CD4-positive, alpha-beta T cell (primary cell): Measurements from ENCODE around the gene VTCN1. TPM values are rescaled to one million over a fixed set of nuclear protein-coding genes. Genes with fewer than 3 reads are reported as not detected.

Experiments used
- ATAC-seq: fragments of 200-7000 bp; cut with Tn5 transposase; one replicate; pipeline ENCODE4 v1.10.0; 2022; ENCODE audit warnings: mild to moderate bottlenecking; ENCODE audit not compliant: poor library complexity
- CTCF ChIA-PET: fragments of 350-600 bp; sonication (Branson Sonifier 250); formaldehyde crosslinking; loops from one replicate; lab custom pipeline; 2021; ENCODE audit warnings: antibody characterized with exemption, inconsistent platforms; lab: Charles Lee
- POLR2A ChIA-PET: fragments of 350-600 bp; sonication (Branson Sonifier 250); formaldehyde crosslinking; loops from one replicate; lab custom pipeline; 2021; ENCODE audit warnings: antibody characterized with exemption, inconsistent platforms; lab: Charles Lee
- DNase-seq, 14 experiments: peaks; one replicate each; pipeline ENCODE4 v3.0.0-alpha.2; 2013 to 2020; ENCODE audit warnings: mixed read lengths in 2 of 14
- H3K27ac ChIP-seq, 2 donors: one replicate each; pipeline versions ENCODE4 v1.5.1 to v1.7.0; 2013; ENCODE audit warnings: low read length in 2 of 2, low read depth in 1 of 2, mild to moderate bottlenecking in 1 of 2
- H3K27me3 ChIP-seq, 2 experiments: 1 replicate in 1 of 2; 2 replicates in 1 of 2; pipeline versions ENCODE4 v1.6.1 to v1.7.0; 2013; ENCODE audit warnings: low read length in 2 of 2, control low read depth in 1 of 2, mild to moderate bottlenecking in 1 of 2, moderate library complexity in 1 of 2; ENCODE audit not compliant: insufficient read depth in 2 of 2, control insufficient read depth in 1 of 2
- H3K36me3 ChIP-seq: one replicate; pipeline ENCODE4 v1.6.1; 2013; ENCODE audit warnings: low read length, control low read depth; ENCODE audit not compliant: insufficient read depth
- H3K4me1 ChIP-seq: one replicate; pipeline ENCODE4 v1.6.1; 2013; ENCODE audit warnings: low read length, control low read depth; ENCODE audit not compliant: insufficient read depth
- H3K4me3 ChIP-seq: one replicate; pipeline ENCODE4 v1.5.1; 2013; ENCODE audit warnings: mild to moderate bottlenecking, low read length, moderate library complexity
- H3K9me3 ChIP-seq, 2 experiments: 1 replicate in 1 of 2; 2 replicates in 1 of 2; pipeline versions ENCODE4 v1.6.1 to v1.7.0; 2013; ENCODE audit warnings: low read length in 2 of 2, mild to moderate bottlenecking in 2 of 2, control low read depth in 1 of 2, moderate library complexity in 1 of 2; ENCODE audit not compliant: control insufficient read depth in 1 of 2, insufficient read depth in 1 of 2
- H3K27ac Mint-ChIP-seq: one replicate; pipeline ENCODE4 v1.8.0; 2020; ENCODE audit warnings: mixed read lengths
- H3K27me3 Mint-ChIP-seq: one replicate; pipeline ENCODE4 v1.8.0; 2021; ENCODE audit warnings: mixed read lengths
- H3K36me3 Mint-ChIP-seq: one replicate; pipeline ENCODE4 v1.8.0; 2021; ENCODE audit warnings: low read depth, mixed read lengths
- H3K4me1 Mint-ChIP-seq: one replicate; pipeline ENCODE4 v1.8.0; 2021; ENCODE audit warnings: low read depth, mixed read lengths
- H3K4me3 Mint-ChIP-seq: one replicate; pipeline ENCODE4 v1.8.0; 2020; ENCODE audit warnings: mild to moderate bottlenecking, mixed read lengths
- H3K9me3 Mint-ChIP-seq: one replicate; pipeline ENCODE4 v1.8.0; 2020; ENCODE audit warnings: mixed read lengths
- intact Hi-C, 2 experiments: fragments of 100-400 bp; cut with DNase I in 1 of 2; cut with micrococcal nuclease in 1 of 2; formaldehyde crosslinking; loops; one replicate each; pipeline versions ENCODE4 v1.15.1 to v1.9.0; 2023 to 2025; cut with DNase I, micrococcal nuclease
- total RNA-seq, 174 experiments: library from RNA in 2 of 174; stranded (reverse) in 2 of 174; gene quantifications; one replicate each; pipeline ENCODE4 v1.2.3 and lab custom pipeline; 2021 to 2026
- TF ChIP-seq, protein P1 (sequence below): fragments of 200-600 bp; IDR thresholded peaks from one replicate; pipeline ENCODE4 v1.8.0; 2022; ENCODE audit warnings: antibody characterized with exemption, mild to moderate bottlenecking

Gene VTCN1
- total RNA-seq, 2 experiments from 2014 or later, result not detected

DNA sequence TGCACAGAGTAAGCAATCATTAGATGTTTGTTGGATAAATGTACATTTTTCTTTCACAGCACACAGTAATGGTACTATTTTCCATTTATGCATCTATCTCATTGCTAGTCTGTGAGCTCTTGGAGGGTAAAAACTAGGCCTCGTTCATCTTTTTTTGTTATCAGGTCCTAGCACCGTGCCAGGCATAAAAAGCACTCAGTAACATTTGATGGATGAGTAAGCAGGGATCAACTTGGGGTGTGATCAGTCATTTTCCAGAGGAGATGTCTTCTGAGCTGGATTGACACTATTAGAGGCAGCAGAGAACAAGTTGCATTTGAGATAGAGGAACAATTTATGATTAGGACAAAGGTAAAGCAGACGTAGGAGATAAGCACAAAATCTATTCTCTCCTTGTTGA is 4.3 kb upstream of the VTCN1 start:
- H3K4me3 ChIP-seq, result no peak overlapping the region
- no peak overlapping the region for H3K27ac Mint-ChIP-seq
- H3K36me3 Mint-ChIP-seq, result no peaks in the 10 kb centered on the region

GRCh38 chr1:117213046-117213445 is 2.3 kb upstream of the VTCN1 start:
- intact Hi-C loops, result no loop called here
- ChIA-PET POLR2A (no interaction called here), CTCF (no interaction called here)
- ATAC-seq, result no peak
- Mint-ChIP-seq H3K4me3 (no peak overlapping the region), H3K27ac (no peak overlapping the region), H3K9me3 (no peaks in the 10 kb centered on the region), H3K4me1 (no peaks in the 10 kb centered on the region), H3K36me3 (no peaks in the 10 kb centered on the region), H3K27me3 (peaks cover 20% of the 10 kb centered on the region)
- no peak overlapping the region for H3K4me3 ChIP-seq
- DNase-seq, result no peak
- TF ChIP-seq, protein P1, sequence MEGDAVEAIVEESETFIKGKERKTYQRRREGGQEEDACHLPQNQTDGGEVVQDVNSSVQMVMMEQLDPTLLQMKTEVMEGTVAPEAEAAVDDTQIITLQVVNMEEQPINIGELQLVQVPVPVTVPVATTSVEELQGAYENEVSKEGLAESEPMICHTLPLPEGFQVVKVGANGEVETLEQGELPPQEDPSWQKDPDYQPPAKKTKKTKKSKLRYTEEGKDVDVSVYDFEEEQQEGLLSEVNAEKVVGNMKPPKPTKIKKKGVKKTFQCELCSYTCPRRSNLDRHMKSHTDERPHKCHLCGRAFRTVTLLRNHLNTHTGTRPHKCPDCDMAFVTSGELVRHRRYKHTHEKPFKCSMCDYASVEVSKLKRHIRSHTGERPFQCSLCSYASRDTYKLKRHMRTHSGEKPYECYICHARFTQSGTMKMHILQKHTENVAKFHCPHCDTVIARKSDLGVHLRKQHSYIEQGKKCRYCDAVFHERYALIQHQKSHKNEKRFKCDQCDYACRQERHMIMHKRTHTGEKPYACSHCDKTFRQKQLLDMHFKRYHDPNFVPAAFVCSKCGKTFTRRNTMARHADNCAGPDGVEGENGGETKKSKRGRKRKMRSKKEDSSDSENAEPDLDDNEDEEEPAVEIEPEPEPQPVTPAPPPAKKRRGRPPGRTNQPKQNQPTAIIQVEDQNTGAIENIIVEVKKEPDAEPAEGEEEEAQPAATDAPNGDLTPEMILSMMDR, result no peak
- H3K27ac ChIP-seq, result no peak overlapping the region
- peaks cover 0 to 5% of the 10 kb centered on the region in 2 experiments for H3K9me3 ChIP-seq
- no peaks in the 10 kb centered on the region for H3K36me3 ChIP-seq
- H3K27me3 ChIP-seq, result peaks cover 3 to 9% of the 10 kb centered on the region in 2 experiments
- H3K4me1 ChIP-seq, result no peaks in the 10 kb centered on the region

More for the DNA sequence above, 4.3 kb upstream of the VTCN1 start:
- POLR2A ChIA-PET, result no interaction called here
- CTCF ChIA-PET, result interaction anchor here (0.6 kb wide), 1 partner anchor 62 kb away, joined by 3 read pairs; no protein-coding TSS in a partner anchor
- no peaks in the 10 kb centered on the region for H3K36me3 ChIP-seq
- TF ChIP-seq, protein P1, result no peak
- ATAC-seq (no peak), DNase-seq (no peak)
- no peak overlapping the region for H3K27ac ChIP-seq
- peaks cover 7% of the 10 kb centered on the region for H3K27me3 Mint-ChIP-seq
- peaks cover 0 to 6% of the 10 kb centered on the region in 2 experiments for H3K9me3 ChIP-seq
- intact Hi-C loops, result no loop called here
- H3K4me3 Mint-ChIP-seq, result no peak overlapping the region
- no peaks in the 10 kb centered on the region for H3K4me1 ChIP-seq
- peaks cover 0 to 9% of the 10 kb centered on the region in 2 experiments for H3K27me3 ChIP-seq
- no peaks in the 10 kb centered on the region for H3K4me1 Mint-ChIP-seq
- peaks cover 3% of the 10 kb centered on the region for H3K9me3 Mint-ChIP-seq

- Mint-ChIP-seq H3K9me3 (no peaks in the 10 kb centered on the region), H3K4me3 (no peak overlapping the region), H3K27ac (no peak overlapping the region), H3K4me1 (no peaks in the 10 kb centered on the region), H3K27me3 (peaks cover 25% of the 10 kb centered on the region), H3K36me3 (no peaks in the 10 kb centered on the region)
- DNase-seq, result no peak
- no peaks in the 10 kb centered on the region for H3K9me3 ChIP-seq
- intact Hi-C loops, result no loop called here
- no peaks in the 10 kb centered on the region for H3K4me1 ChIP-seq
- no peaks in the 10 kb centered on the region for H3K36me3 ChIP-seq
- no peak for ATAC-seq
- POLR2A ChIA-PET, result no interaction called here
- peaks cover 3 to 9% of the 10 kb centered on the region in 2 experiments for H3K27me3 ChIP-seq
- no peak overlapping the region for H3K4me3 ChIP-seq
- CTCF ChIA-PET, result no interaction called here
- H3K27ac ChIP-seq, result no peak overlapping the region
- TF ChIP-seq, protein P1, result no peak
Observed at GRCh38 chr1:117210386-117210785, 341 bp downstream of the VTCN1 start.
